Transverse colon (tissue), 4 donors: ENCODE results near the gene CDH12. TPM values are rescaled to one million over a fixed set of nuclear protein-coding genes. Genes with fewer than 3 reads are reported as not detected.

Experiments
- DNase-seq: peaks from one replicate; pipeline ENCODE4 v3.0.0-alpha.2; 2019
- H3K27ac ChIP-seq, 4 donors: fragments of 200-600 bp; sonication (generic); 2 replicates each; pipeline ENCODE4 v1.5.1; 2016 to 2018; ENCODE audit warnings: inconsistent platforms in 4 of 4
- H3K27me3 ChIP-seq: fragments of 200-600 bp; sonication (generic); 2 replicates; pipeline ENCODE4 v1.5.1; 2017; ENCODE audit warnings: inconsistent platforms
- H3K36me3 ChIP-seq, 4 donors: fragments of 200-600 bp; sonication (generic); 2 replicates each; pipeline ENCODE4 v1.5.1; 2017 to 2019; ENCODE audit warnings: inconsistent platforms in 4 of 4
- H3K4me1 ChIP-seq, 4 donors: fragments of 200-600 bp; sonication (generic); 2 replicates each; pipeline ENCODE4 v1.5.1; 2017 to 2020; ENCODE audit warnings: inconsistent platforms in 4 of 4
- H3K4me3 ChIP-seq, 4 donors: fragments of 200-600 bp; sonication (generic); 1 replicate in 1 of 4; 2 replicates in 3 of 4; pipeline versions ENCODE4 v1.5.1 to v1.6.1; 2017 to 2019; ENCODE audit warnings: inconsistent platforms in 4 of 4
- H3K9me3 ChIP-seq, 2 donors: fragments of 200-600 bp; sonication (generic); 2 replicates each; pipeline ENCODE4 v1.5.1; 2017 to 2019; ENCODE audit warnings: inconsistent platforms in 2 of 2
- CTCF ChIP-seq, 5 experiments: fragments of 200-600 bp in 3 of 5; fragments of 450-650 bp in 2 of 5; sonication (generic) in 3 of 5; IDR thresholded peaks; 1 replicate in 2 of 5; 2 replicates in 3 of 5; pipeline ENCODE4 v1.5.1; 2016 to 2017; ENCODE audit warnings: antibody characterized with exemption in 5 of 5, inconsistent platforms in 3 of 5, mild to moderate bottlenecking in 2 of 5, moderate library complexity in 1 of 5
- EP300 ChIP-seq: sonication (generic); formaldehyde crosslinking; IDR thresholded peaks from one replicate; pipeline ENCODE4 v1.6.1; 2017; ENCODE audit warnings: antibody characterized with exemption, low read depth
- POLR2A ChIP-seq: fragments of 450-650 bp; IDR thresholded peaks from one replicate; pipeline ENCODE4 v1.6.1; 2016; ENCODE audit warnings: antibody characterized with exemption, mild to moderate bottlenecking, moderate library complexity
- POLR2AphosphoS5 ChIP-seq, 3 donors: sonication (generic); formaldehyde crosslinking; IDR thresholded peaks; one replicate each; pipeline ENCODE4 v1.6.1; 2016; ENCODE audit warnings: antibody characterized with exemption in 3 of 3
- WGBS, 2 donors: methylation state at CpG; one replicate each; pipeline ENCODE4 v1.1.5; 2018; ENCODE audit warnings: low coverage in 1 of 2; 5-methylcytosine and 5-hydroxymethylcytosine counted together
- in situ Hi-C, 4 donors: fragments of 200-750 bp; cut with MboI; loops; one replicate each; pipeline versions ENCODE4 v1.15.0 to v1.15.1; 2017; ENCODE audit warnings: low sequenced_read_pairs in 3 of 4, low pct_ligation_motif_present in 1 of 4, low pct_unique_long_range_greater_than_20kb in 1 of 4
- intact Hi-C: fragments of 100-400 bp; cut with DNase I; formaldehyde crosslinking; loops from one replicate; pipeline ENCODE4 v1.15.1; 2023; ENCODE audit warnings: low total_unique reads
- total RNA-seq, 4 donors: library from RNA; depleted of rRNA; stranded (reverse); fragments of >200 nt; gene quantifications; one replicate each; pipeline ENCODE4 v1.1.0, GENCODE V29; 2016

Gene CDH12
- total RNA-seq, 4 donors from 2014 or later = 0.14 TPM; not detected in 3

GRCh38 chr5:22710660-22711059, 142.5 kb downstream of the CDH12 start:
- DNase-seq = no peak
- intact Hi-C loops = no loop called here
- Histone ChIP-seq H3K27me3 (no peaks in the 10 kb centered on the region), H3K4me3 (no peak overlapping the region), H3K4me1 (no peaks in the 10 kb centered on the region), H3K27ac (no peak overlapping the region), H3K36me3 (no peaks in the 10 kb centered on the region), H3K9me3 (no peaks in the 10 kb centered on the region)
- no peak for TF ChIP-seq EP300
- no peak for TF ChIP-seq CTCF (IDR thresholded peaks at IDR 0.05)
- no peak for TF ChIP-seq POLR2AphosphoS5 (IDR thresholded peaks at IDR 0.05)
- TF ChIP-seq POLR2A = no peak
- in situ Hi-C loops = no loop called here
- WGBS, 2 donors = 31 to 42% methylated on average over 2 of the region's 2 CpGs

GRCh38 chr5:22709743-22710142, 143.4 kb downstream of the CDH12 start:
- intact Hi-C loops = no loop called here
- TF ChIP-seq POLR2A (no peak), POLR2AphosphoS5 (IDR thresholded peaks at IDR 0.05) (no peak), CTCF (IDR thresholded peaks at IDR 0.05) (no peak), EP300 (no peak)
- no peak for DNase-seq
- H3K27me3 ChIP-seq = no peaks in the 10 kb centered on the region
- in situ Hi-C loops = no loop called here
- no peaks in the 10 kb centered on the region for H3K36me3 ChIP-seq
- no peaks in the 10 kb centered on the region for H3K4me1 ChIP-seq
- no peaks in the 10 kb centered on the region for H3K9me3 ChIP-seq
- H3K4me3 ChIP-seq = no peak overlapping the region
- no peak overlapping the region for H3K27ac ChIP-seq

- in situ Hi-C loops (no loop called here), intact Hi-C loops (no loop called here)
- WGBS, 2 donors = 86 to 89% methylated on average over 9 of the region's 9 CpGs
These were observed 144.3 kb downstream of the CDH12 start for GRCh38 chr5:22708770-22709328.

GRCh38 chr5:22706901-22707300, 146.2 kb downstream of the CDH12 start:
- Histone ChIP-seq H3K4me1 (no peaks in the 10 kb centered on the region), H3K27ac (no peak overlapping the region), H3K27me3 (no peaks in the 10 kb centered on the region), H3K4me3 (no peak overlapping the region), H3K36me3 (no peaks in the 10 kb centered on the region), H3K9me3 (no peaks in the 10 kb centered on the region)
- WGBS, 2 donors = 74 to 93% methylated on average over 1 of the region's 1 CpG
- in situ Hi-C loops (no loop called here), intact Hi-C loops (no loop called here)
- DNase-seq = no peak
- TF ChIP-seq POLR2AphosphoS5 (IDR thresholded peaks at IDR 0.05) = no peak
- TF ChIP-seq POLR2A = no peak
- no peak for TF ChIP-seq EP300
- no peak for TF ChIP-seq CTCF (IDR thresholded peaks at IDR 0.05)

More at GRCh38 chr5:22708770-22709328, 144.3 kb downstream of the CDH12 start:
- Histone ChIP-seq H3K27ac (no peak overlapping the region), H3K36me3 (no peaks in the 10 kb centered on the region), H3K9me3 (no peaks in the 10 kb centered on the region), H3K4me3 (no peak overlapping the region), H3K4me1 (no peaks in the 10 kb centered on the region), H3K27me3 (no peaks in the 10 kb centered on the region)
- TF ChIP-seq POLR2AphosphoS5 (IDR thresholded peaks at IDR 0.05) (no peak), EP300 (no peak), CTCF (IDR thresholded peaks at IDR 0.05) (no peak), POLR2A (no peak)
- DNase-seq = no peak
